ENCODE measurements around the gene DUSP2.

Gene DUSP2

GRCh38 chr2:96113367-96113677 lies 31.9 kb downstream of the DUSP2 start:
- DNase-seq, result no peak

GRCh38 chr2:96112501-96113366 lies 32.5 kb downstream of the DUSP2 start:
- DNase-seq, result no peak

GRCh38 chr2:96111823-96112500 lies 33.3 kb downstream of the DUSP2 start:
- no peak for DNase-seq

- no peak for DNase-seq
Observed at GRCh38 chr2:96111257-96111640, 34.0 kb downstream of the DUSP2 start.

- no peak for DNase-seq
Observed at GRCh38 chr2:96110621-96111256, 34.5 kb downstream of the DUSP2 start.

- DNase-seq, result no peak
Observed at GRCh38 chr2:96109931-96110511, 35.2 kb downstream of the DUSP2 start.

GRCh38 chr2:96109361-96109680 lies 35.9 kb downstream of the DUSP2 start:
- no peak for DNase-seq

GRCh38 chr2:96108541-96109360 lies 36.5 kb downstream of the DUSP2 start:
- DNase-seq, result no peak

- no peak for DNase-seq
Observed at GRCh38 chr2:96108151-96108540, 37.1 kb downstream of the DUSP2 start.

- DNase-seq, result no peak
Observed at GRCh38 chr2:96107708-96108065, 37.6 kb downstream of the DUSP2 start.

GRCh38 chr2:96106991-96107707 lies 38.1 kb downstream of the DUSP2 start:
- DNase-seq, result no peak

- DNase-seq, result peak in 1 of 2 donors; percentile 1
Observed at GRCh38 chr2:96105994-96106715, 39.1 kb downstream of the DUSP2 start.

GRCh38 chr2:96105152-96105915 lies 39.9 kb downstream of the DUSP2 start:
- peak in 1 of 2 donors; percentile 10 for DNase-seq

- DNase-seq, result peak in 1 of 2 donors; percentile 10
Observed at GRCh38 chr2:96104487-96104861, 40.8 kb downstream of the DUSP2 start.

- DNase-seq, result peak in 1 of 2 donors; percentile 9
Observed at GRCh38 chr2:96103761-96104486, 41.3 kb downstream of the DUSP2 start.

- DNase-seq, result peak in 1 of 2 donors; percentile 10
Observed at GRCh38 chr2:96103187-96103601, 42.0 kb downstream of the DUSP2 start.

GRCh38 chr2:96102596-96103186 lies 42.5 kb downstream of the DUSP2 start:
- no peak for DNase-seq

- DNase-seq, result peak in 1 of 2 donors; percentile 7
Observed at GRCh38 chr2:96100893-96101304, 44.3 kb downstream of the DUSP2 start.
